Ovary (tissue), 9 donors: ENCODE results near the gene FUT6. TPM values are rescaled to one million over a fixed set of nuclear protein-coding genes. Genes with fewer than 3 reads are reported as not detected.
"Not testable (repeated sequence)": the region's sequence is repeated elsewhere in the genome, so short reads cannot be mapped to it uniquely, and the experiment has no call there.

Source experiments
- DNase-seq, 5 donors: peaks; one replicate each; pipeline ENCODE4 v3.0.0-alpha.2; 2019 to 2020
- H3K27ac ChIP-seq, 2 donors: fragments of 200-600 bp; one replicate each; pipeline versions ENCODE4 v1.5.1 to v1.8.0; 2019 to 2022
- H3K27me3 ChIP-seq: fragments of 200-600 bp; one replicate; pipeline ENCODE4 v1.8.0; 2022
- H3K36me3 ChIP-seq: fragments of 200-600 bp; sonication (generic); one replicate; pipeline ENCODE4 v1.5.1; 2019
- H3K4me1 ChIP-seq: one replicate; pipeline ENCODE4 v1.8.1; 2013; ENCODE audit warnings: mild to moderate bottlenecking, moderate library complexity; ENCODE audit not compliant: insufficient read depth
- H3K4me3 ChIP-seq: fragments of 200-600 bp; sonication (generic); one replicate; pipeline ENCODE4 v1.5.1; 2017
- H3K9me3 ChIP-seq, 2 donors: fragments of 200-600 bp in 1 of 2; sonication (generic) in 1 of 2; one replicate each; pipeline versions ENCODE4 v1.5.1 to v1.8.1; 2013 to 2019; ENCODE audit warnings: mild to moderate bottlenecking in 1 of 2, moderate library complexity in 1 of 2
- EP300 ChIP-seq: sonication (generic); formaldehyde crosslinking; IDR thresholded peaks from one replicate; pipeline ENCODE4 v1.6.1; 2017; ENCODE audit warnings: antibody characterized with exemption
- POLR2A ChIP-seq: fragments of 450-650 bp; IDR thresholded peaks from one replicate; pipeline ENCODE4 v1.6.1; 2017; ENCODE audit warnings: antibody characterized with exemption, mild to moderate bottlenecking, moderate library complexity
- WGBS, 3 donors: extraction: QIAGEN DNeasy Blood & Tissue Kit in 1 of 3; methylation state at CpG; one replicate each; pipeline versions ENCODE4 v1.1.5 to v1.1.7; 2013 to 2017; 5-methylcytosine and 5-hydroxymethylcytosine counted together
- intact Hi-C, 4 donors: fragments of 100-400 bp; cut with DNase I; formaldehyde crosslinking; loops; one replicate each; pipeline versions ENCODE4 v1.11.0 to v1.15.1; 2022 to 2023
- polyA plus RNA-seq, 2 donors: library from polyadenylated mRNA; stranded (reverse); fragments of 200-250 nt in 1 of 2; fragments of 350-450 nt in 1 of 2; fragmentation: Illumina TruSeq in 1 of 2; extraction: RNeasy Lipid Tissue Mini Kit (QIAGEN cat#74804) in 1 of 2; gene quantifications; one replicate each; pipeline ENCODE4 v1.2.3, GENCODE V29; 2013 to 2014
- total RNA-seq, 7 donors: library from RNA; depleted of rRNA in 2 of 7; stranded (reverse); fragments of >200 nt in 2 of 7; fragmentation: NEBNext Ultra II Directional in 3 of 7; extraction: Animal tissue kit (Norgen Biotek cat#: 25700) in 3 of 7; gene quantifications; one replicate each; pipeline versions ENCODE4 v1.1.0 to v1.2.4, GENCODE V29; 2016 to 2023
- TF ChIP-seq, protein P1 (sequence below), 3 donors: fragments of 450-650 bp in 2 of 3; fragments of 200-600 bp in 1 of 3; IDR thresholded peaks; one replicate each; pipeline versions ENCODE4 v1.5.1 to v1.8.0; 2016 to 2022; ENCODE audit warnings: antibody characterized with exemption in 3 of 3, mild to moderate bottlenecking in 1 of 3
- donor health status: DM: no; HTN: no; CAD: no; lungs with moderate emphysema.
- donor health status: DM: no; HTN: no; CAD: no.
- donor health status: Bipolar disorder and iron deficiency.
- donor health status: DM: yes; HTN: yes; CAD: no.
- donor health status: DM: no; HTN: no; CAD: no.
- donor health status: DM: yes; HTN: yes; CAD: no.

The FUT6 gene
- total and polyA plus RNA-seq, 9 donors: 0.11 to 2.6 (median 0.38) TPM; not detected in 5

- DNase-seq: no peak
- 83 to 85% (median 84%) methylated on average over 20 to 24 of the region's 24 CpGs for WGBS, 3 donors
- Histone ChIP-seq H3K36me3 (no peaks in the 10 kb centered on the region), H3K4me1 (no peaks in the 10 kb centered on the region), H3K27ac (no peak overlapping the region), H3K27me3 (no peaks in the 10 kb centered on the region), H3K4me3 (no peak overlapping the region), H3K9me3 (no peaks in the 10 kb centered on the region)
- no peak for TF ChIP-seq EP300
- TF ChIP-seq POLR2A: no peak
- TF ChIP-seq, protein P1, sequence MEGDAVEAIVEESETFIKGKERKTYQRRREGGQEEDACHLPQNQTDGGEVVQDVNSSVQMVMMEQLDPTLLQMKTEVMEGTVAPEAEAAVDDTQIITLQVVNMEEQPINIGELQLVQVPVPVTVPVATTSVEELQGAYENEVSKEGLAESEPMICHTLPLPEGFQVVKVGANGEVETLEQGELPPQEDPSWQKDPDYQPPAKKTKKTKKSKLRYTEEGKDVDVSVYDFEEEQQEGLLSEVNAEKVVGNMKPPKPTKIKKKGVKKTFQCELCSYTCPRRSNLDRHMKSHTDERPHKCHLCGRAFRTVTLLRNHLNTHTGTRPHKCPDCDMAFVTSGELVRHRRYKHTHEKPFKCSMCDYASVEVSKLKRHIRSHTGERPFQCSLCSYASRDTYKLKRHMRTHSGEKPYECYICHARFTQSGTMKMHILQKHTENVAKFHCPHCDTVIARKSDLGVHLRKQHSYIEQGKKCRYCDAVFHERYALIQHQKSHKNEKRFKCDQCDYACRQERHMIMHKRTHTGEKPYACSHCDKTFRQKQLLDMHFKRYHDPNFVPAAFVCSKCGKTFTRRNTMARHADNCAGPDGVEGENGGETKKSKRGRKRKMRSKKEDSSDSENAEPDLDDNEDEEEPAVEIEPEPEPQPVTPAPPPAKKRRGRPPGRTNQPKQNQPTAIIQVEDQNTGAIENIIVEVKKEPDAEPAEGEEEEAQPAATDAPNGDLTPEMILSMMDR (IDR thresholded peaks at IDR 0.05): no peak
- intact Hi-C loops: no loop called here
Observed at GRCh38 chr19:5844456-5845433, 5.2 kb upstream of the FUT6 start.

GRCh38 chr19:5843295-5843927, 3.9 kb upstream of the FUT6 start:
- Histone ChIP-seq H3K27ac (no peak overlapping the region), H3K27me3 (no peaks in the 10 kb centered on the region), H3K4me1 (no peaks in the 10 kb centered on the region), H3K36me3 (no peaks in the 10 kb centered on the region), H3K4me3 (no peak overlapping the region), H3K9me3 (no peaks in the 10 kb centered on the region)
- DNase-seq: no peak
- WGBS, 3 donors: 84 to 91% (median 90%) methylated on average over 5 to 21 of the region's 21 CpGs
- intact Hi-C loops: no loop called here
- TF ChIP-seq EP300 (no peak), POLR2A (no peak)
- TF ChIP-seq, protein P1 (IDR thresholded peaks at IDR 0.05): no peak

GRCh38 chr19:5841735-5842111, 2.2 kb upstream of the FUT6 start:
- H3K27me3 ChIP-seq, DNase-seq, H3K9me3 ChIP-seq, H3K4me1 ChIP-seq, H3K36me3 ChIP-seq, H3K4me3 ChIP-seq, intact Hi-C loops, H3K27ac ChIP-seq: not testable (repeated sequence)
- WGBS, 3 donors: 68 to 75% (median 75%) methylated on average over 1 to 6 of the region's 6 CpGs

DNA sequence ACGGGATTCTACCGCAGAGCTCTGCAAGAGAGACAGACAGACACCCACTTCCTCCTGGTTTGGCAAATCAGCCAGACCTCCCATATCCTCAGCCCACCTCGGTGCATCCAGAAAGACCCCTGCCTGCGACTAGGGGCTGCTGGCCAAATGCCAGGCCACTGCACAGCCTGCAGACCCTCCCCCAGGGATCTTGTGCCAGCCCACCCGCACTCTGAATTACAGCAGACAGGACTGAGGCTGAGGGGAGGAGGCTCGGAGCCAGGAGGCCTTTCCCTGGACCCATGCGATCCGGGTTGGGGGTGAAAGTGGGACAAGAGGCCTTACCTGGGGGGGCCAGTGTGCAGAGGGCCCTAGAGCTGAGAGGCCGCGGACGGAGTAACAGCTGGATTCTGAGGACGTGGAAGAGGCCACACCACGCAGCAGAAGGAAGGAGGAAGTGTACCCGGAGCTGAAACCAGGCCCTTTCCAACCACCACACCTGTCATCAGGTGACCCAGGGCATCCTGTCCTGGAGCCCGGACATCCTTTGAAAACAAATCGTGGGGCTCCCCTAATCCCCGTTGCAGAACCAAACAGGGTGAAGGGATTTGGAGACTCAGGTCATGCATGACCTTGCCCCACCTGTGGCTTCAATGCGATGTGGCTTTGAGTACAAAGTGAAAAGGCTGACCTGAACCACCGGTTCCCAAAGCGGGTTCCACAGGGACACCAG, 993 bp downstream of the FUT6 start:
- 47 to 57% (median 54%) methylated on average over 19 to 20 of the region's 20 CpGs for WGBS, 3 donors
- no peak overlapping the region for H3K4me3 ChIP-seq

DNA sequence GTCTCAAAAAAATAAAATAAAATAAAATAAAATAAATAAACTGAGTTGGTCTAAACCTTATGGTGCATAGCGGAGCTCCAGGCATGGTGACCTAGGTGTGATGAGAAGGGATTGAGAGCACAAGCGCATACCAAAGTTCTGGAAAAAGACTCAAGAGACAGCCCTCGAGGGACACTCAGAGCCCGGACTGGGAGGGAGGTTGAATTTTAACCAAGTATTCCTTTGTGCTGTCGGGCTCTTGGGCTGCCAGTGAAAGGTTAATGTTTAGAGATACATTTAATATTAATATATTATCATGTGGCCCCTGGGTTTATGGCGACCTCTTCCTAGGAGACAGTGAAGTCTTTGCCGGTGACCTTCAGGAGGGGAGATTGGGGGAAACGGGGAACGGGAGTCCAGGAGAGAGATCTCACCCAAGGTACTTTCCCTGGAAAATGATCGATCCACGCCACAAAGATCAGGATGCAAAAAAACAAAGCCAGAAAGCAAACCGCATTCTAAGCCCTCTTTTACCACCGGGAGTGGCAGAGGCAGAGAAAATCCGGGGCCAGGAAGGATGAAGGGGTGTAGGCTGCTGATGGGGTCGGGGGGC, 1.6 kb downstream of the FUT6 start:
- no peaks in the 10 kb centered on the region for H3K4me1 ChIP-seq
- no peaks in the 10 kb centered on the region for H3K9me3 ChIP-seq
- no peak for TF ChIP-seq POLR2A
- no peak for TF ChIP-seq EP300
- TF ChIP-seq, protein P1 (IDR thresholded peaks at IDR 0.05): no peak
- no peaks in the 10 kb centered on the region for H3K36me3 ChIP-seq
- no peak overlapping the region for H3K4me3 ChIP-seq
- no peak for DNase-seq
- intact Hi-C loops: no loop called here
- H3K27me3 ChIP-seq: no peaks in the 10 kb centered on the region
- 30 to 37% (median 33%) methylated on average over 15 of the region's 15 CpGs for WGBS, 3 donors
- H3K27ac ChIP-seq: no peak overlapping the region

More for the DNA sequence above, 993 bp downstream of the FUT6 start:
- H3K27me3 ChIP-seq: no peaks in the 10 kb centered on the region
- no peaks in the 10 kb centered on the region for H3K4me1 ChIP-seq
- intact Hi-C loops: no loop called here
- no peak for TF ChIP-seq EP300
- DNase-seq: no peak
- no peaks in the 10 kb centered on the region for H3K9me3 ChIP-seq
- H3K36me3 ChIP-seq: no peaks in the 10 kb centered on the region
- H3K27ac ChIP-seq: no peak overlapping the region
